Peyer's patch (tissue), 4 donors: ENCODE results near the gene COX7A2L.

Experiments
- POLR2A ChIP-seq, 2 donors: fragments of 450-650 bp; IDR thresholded peaks; one replicate each; pipeline ENCODE4 v1.5.1; 2017; ENCODE audit warnings: antibody characterized with exemption in 2 of 2, mild to moderate bottlenecking in 2 of 2, moderate library complexity in 2 of 2
- TF ChIP-seq, protein P1 (sequence below), 6 experiments: fragments of 450-650 bp in 4 of 6; fragments of 200-600 bp in 2 of 6; sonication (generic) in 1 of 6; IDR thresholded peaks; one replicate each; pipeline ENCODE4 v1.5.1; 2017 to 2019; ENCODE audit warnings: antibody characterized with exemption in 6 of 6, mild to moderate bottlenecking in 3 of 6, moderate library complexity in 1 of 6

DNA sequence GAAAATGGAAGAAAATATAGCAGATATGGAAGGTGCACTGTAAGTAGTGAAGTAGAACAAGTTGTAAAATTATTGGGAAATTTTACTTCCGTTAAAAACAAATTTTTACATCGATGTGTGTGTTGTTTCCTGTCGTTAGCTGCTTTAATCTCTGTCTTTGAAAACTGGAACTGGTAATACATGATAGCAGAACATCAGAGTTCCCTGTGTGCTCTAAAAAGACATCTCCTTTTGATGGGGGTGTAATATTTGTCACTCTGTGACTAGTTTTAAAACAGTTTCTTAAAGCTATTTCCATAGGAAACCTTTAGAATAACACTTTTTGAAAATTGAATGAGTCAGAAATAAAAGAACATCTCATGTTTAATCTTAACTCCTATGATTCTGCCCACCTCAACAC is 43.5 kb downstream of the COX7A2L start:
- TF ChIP-seq, protein P1, sequence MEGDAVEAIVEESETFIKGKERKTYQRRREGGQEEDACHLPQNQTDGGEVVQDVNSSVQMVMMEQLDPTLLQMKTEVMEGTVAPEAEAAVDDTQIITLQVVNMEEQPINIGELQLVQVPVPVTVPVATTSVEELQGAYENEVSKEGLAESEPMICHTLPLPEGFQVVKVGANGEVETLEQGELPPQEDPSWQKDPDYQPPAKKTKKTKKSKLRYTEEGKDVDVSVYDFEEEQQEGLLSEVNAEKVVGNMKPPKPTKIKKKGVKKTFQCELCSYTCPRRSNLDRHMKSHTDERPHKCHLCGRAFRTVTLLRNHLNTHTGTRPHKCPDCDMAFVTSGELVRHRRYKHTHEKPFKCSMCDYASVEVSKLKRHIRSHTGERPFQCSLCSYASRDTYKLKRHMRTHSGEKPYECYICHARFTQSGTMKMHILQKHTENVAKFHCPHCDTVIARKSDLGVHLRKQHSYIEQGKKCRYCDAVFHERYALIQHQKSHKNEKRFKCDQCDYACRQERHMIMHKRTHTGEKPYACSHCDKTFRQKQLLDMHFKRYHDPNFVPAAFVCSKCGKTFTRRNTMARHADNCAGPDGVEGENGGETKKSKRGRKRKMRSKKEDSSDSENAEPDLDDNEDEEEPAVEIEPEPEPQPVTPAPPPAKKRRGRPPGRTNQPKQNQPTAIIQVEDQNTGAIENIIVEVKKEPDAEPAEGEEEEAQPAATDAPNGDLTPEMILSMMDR (IDR thresholded peaks at IDR 0.05) = no peak
- no peak for TF ChIP-seq POLR2A (IDR thresholded peaks at IDR 0.05)
